ENCODE data around the gene NOVA2. TPM values are rescaled to one million over a fixed set of nuclear protein-coding genes. Genes with fewer than 3 reads are reported as not detected.

NOVA2 gene
- total and polyA plus RNA-seq, 2 experiments from 2014 or later = 0.08 TPM; not detected in 1

DNA sequence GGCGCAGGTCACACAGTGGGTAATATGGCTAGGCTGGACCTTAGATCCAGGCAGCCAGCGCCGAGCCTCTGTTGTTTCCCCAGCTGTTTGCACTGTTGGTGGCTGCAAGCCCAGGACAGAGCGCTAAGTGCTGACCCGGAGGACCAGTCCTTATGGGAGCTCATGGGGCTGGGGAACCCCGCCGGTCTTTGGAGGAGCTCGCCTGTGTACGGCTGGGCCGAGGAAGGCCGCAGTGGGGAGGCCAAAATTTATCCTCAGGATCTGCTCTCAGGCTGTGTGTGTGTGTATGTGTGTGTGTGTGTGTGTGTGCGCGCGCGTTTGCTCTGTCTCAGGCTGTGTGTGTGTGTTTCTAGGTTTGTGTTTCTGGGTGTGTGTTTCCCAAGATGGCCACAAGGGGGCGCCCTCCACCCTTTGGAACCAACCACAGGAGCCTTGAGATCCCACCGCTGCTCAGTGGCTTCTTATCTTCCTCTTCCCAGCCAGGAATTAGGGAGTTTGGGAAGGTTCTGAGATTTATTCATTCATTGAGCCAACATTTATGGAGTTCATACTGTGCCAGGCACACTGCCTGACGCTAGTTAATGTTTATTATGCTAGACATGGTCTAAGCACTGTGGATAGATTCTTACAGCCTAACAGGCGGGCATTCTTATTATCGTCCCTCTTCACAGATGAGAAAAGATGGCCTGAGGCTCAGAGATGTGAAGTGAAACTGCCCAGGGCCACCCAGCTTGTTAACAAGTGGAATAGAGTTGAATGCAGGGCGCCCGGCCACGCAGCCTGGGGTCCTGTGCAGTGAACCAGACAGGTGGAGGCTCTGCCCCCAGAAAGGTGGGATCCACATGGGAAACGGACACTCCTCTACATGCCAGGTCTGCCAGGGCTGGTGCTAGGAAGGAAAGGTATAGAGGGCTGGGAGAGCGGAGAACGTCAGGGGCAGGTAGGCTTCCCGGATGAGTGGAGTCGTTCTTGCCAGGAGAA lies 36.2 kb upstream of the NOVA2 start:
- no peaks in the 10 kb centered on the region for H3K9me3 ChIP-seq (ENCODE audit: low read depth)
- H3K27ac ChIP-seq = no peak overlapping the region
- 58% methylated on average over 28 of the region's 28 CpGs for WGBS (ENCODE audit: low lambda C conversion rate, missing lambda C conversion rate)
- DNase-seq (ENCODE audit: low spot score) = peak; percentile 77
- no peak overlapping the region for H3K4me3 ChIP-seq
- no peaks in the 10 kb centered on the region for H3K79me2 ChIP-seq
- no peaks in the 10 kb centered on the region for H3K9me2 ChIP-seq (replicated peaks; ENCODE audit: insufficient read depth)
- no peak overlapping the region for H3K4me2 ChIP-seq
- no peaks in the 10 kb centered on the region for H3K36me3 ChIP-seq (replicated peaks; ENCODE audit: insufficient read depth, low read depth)
- TF ChIP-seq, protein P1, sequence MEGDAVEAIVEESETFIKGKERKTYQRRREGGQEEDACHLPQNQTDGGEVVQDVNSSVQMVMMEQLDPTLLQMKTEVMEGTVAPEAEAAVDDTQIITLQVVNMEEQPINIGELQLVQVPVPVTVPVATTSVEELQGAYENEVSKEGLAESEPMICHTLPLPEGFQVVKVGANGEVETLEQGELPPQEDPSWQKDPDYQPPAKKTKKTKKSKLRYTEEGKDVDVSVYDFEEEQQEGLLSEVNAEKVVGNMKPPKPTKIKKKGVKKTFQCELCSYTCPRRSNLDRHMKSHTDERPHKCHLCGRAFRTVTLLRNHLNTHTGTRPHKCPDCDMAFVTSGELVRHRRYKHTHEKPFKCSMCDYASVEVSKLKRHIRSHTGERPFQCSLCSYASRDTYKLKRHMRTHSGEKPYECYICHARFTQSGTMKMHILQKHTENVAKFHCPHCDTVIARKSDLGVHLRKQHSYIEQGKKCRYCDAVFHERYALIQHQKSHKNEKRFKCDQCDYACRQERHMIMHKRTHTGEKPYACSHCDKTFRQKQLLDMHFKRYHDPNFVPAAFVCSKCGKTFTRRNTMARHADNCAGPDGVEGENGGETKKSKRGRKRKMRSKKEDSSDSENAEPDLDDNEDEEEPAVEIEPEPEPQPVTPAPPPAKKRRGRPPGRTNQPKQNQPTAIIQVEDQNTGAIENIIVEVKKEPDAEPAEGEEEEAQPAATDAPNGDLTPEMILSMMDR (IDR thresholded peaks at IDR 0.05; ENCODE audit: poor library complexity) = peak; percentile 78
- TF ChIP-seq EZH2phosphoT487 (IDR thresholded peaks at IDR 0.05; ENCODE audit: low read depth, severe bottlenecking, unreplicated experiment) (no peak), EZH2 (IDR thresholded peaks at IDR 0.05; ENCODE audit: borderline replicate concordance) (no peak)
- H2AFZ ChIP-seq = no peak overlapping the region
- peaks cover 6% of the 10 kb centered on the region for H3K4me1 ChIP-seq (ENCODE audit: insufficient read depth)
- H4K20me1 ChIP-seq (ENCODE audit: insufficient read depth, poor library complexity, severe bottlenecking) = peaks cover 7% of the 10 kb centered on the region
- peaks cover 20% of the 10 kb centered on the region for H3K27me3 ChIP-seq

DNA sequence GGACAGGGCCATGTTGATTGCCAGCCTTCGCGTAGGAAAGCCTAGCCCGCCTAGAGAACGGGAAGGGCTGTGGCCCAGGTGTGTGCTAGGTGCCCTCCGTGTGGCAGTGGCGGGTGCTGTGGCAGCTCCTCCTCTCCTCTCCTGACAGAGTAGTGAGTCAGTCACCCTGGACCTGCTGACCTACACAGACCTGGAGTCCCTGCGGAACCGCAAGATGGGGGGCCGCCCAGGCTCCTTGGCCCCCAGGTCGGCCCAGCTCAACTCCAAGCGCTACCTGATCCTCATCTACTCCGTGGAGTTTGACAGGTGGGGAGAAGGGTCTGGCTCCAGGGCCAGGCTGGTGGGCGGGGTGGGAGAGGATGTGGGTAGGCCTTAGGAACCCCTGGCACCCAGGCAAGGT lies 32.7 kb upstream of the NOVA2 start:
- no peaks in the 10 kb centered on the region for H3K27me3 ChIP-seq
- no peaks in the 10 kb centered on the region for H3K9me2 ChIP-seq (replicated peaks; ENCODE audit: insufficient read depth)
- no peaks in the 10 kb centered on the region for H4K20me1 ChIP-seq (ENCODE audit: insufficient read depth, poor library complexity, severe bottlenecking)
- H2AFZ ChIP-seq = no peak overlapping the region
- 96% methylated on average over 13 of the region's 13 CpGs for WGBS (ENCODE audit: low lambda C conversion rate, missing lambda C conversion rate)
- H3K9me3 ChIP-seq (ENCODE audit: low read depth) = no peaks in the 10 kb centered on the region
- no peaks in the 10 kb centered on the region for H3K4me1 ChIP-seq (ENCODE audit: insufficient read depth)
- no peaks in the 10 kb centered on the region for H3K36me3 ChIP-seq (replicated peaks; ENCODE audit: insufficient read depth, low read depth)
- no peak for DNase-seq (ENCODE audit: low spot score)
- H3K79me2 ChIP-seq = no peaks in the 10 kb centered on the region
- H3K4me2 ChIP-seq = no peak overlapping the region
- no peak overlapping the region for H3K27ac ChIP-seq
- H3K4me3 ChIP-seq = no peak overlapping the region
- TF ChIP-seq, protein P1 (IDR thresholded peaks at IDR 0.05; ENCODE audit: poor library complexity) = no peak
- TF ChIP-seq EZH2phosphoT487 (IDR thresholded peaks at IDR 0.05; ENCODE audit: low read depth, severe bottlenecking, unreplicated experiment) = no peak

DNA sequence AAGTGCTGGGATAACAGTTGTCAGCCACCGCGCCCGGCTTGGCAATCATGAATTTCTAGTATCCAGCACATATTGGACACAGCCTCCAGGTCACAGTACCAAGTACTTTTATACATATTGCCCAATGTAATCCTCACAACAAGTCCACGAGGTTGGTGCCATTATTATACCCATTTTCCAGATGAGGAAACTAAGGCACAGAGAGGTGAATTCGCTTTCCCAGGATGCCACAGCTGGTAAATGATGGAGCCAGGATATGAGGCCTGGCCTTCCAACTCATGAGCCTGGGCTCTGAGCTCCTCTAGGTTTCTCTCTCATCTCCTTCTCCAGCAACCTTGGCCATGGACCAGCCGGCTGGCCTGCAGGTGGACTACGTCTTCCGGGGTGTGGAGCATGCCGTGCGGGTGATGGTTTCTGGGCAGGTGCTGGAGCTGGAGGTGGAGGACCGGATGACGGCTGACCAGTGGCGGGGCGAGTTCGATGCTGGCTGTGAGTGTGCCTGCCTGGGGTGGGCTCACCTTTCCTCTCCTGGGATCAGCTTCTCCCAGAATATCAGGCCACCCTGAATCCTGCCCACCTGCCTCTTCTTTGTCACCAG lies 29.1 kb upstream of the NOVA2 start:
- H3K79me2 ChIP-seq = no peaks in the 10 kb centered on the region
- no peak overlapping the region for H3K4me3 ChIP-seq
- no peak overlapping the region for H2AFZ ChIP-seq
- no peak overlapping the region for H3K27ac ChIP-seq
- TF ChIP-seq, protein P1 (IDR thresholded peaks at IDR 0.05; ENCODE audit: poor library complexity) = no peak
- TF ChIP-seq EZH2 (IDR thresholded peaks at IDR 0.05; ENCODE audit: borderline replicate concordance) = no peak
- no peak for TF ChIP-seq EZH2phosphoT487 (IDR thresholded peaks at IDR 0.05; ENCODE audit: low read depth, severe bottlenecking, unreplicated experiment)
- no peaks in the 10 kb centered on the region for H3K9me2 ChIP-seq (replicated peaks; ENCODE audit: insufficient read depth)
- H3K4me1 ChIP-seq (ENCODE audit: insufficient read depth) = peaks cover 7% of the 10 kb centered on the region
- H3K36me3 ChIP-seq (replicated peaks; ENCODE audit: insufficient read depth, low read depth) = no peaks in the 10 kb centered on the region
- no peak overlapping the region for H3K4me2 ChIP-seq
- no peaks in the 10 kb centered on the region for H3K9me3 ChIP-seq (ENCODE audit: low read depth)
- peaks cover 8% of the 10 kb centered on the region for H3K27me3 ChIP-seq
- H4K20me1 ChIP-seq (ENCODE audit: insufficient read depth, poor library complexity, severe bottlenecking) = no peaks in the 10 kb centered on the region
- DNase-seq (ENCODE audit: low spot score) = no peak
- WGBS (ENCODE audit: low lambda C conversion rate, missing lambda C conversion rate) = 94% methylated on average over 15 of the region's 15 CpGs

Data from hepatocyte (in vitro differentiated cells).